Activated CD4-positive, alpha-beta T cell treated with anti-CD3 and anti-CD28 coated beads for 48 hours (primary cell): ENCODE measurements around the gene AVP.
"Not testable (repeated sequence)": the region's sequence is repeated elsewhere in the genome, so short reads cannot be mapped to it uniquely, and the experiment has no call there.

Source experiments
- DNase-seq: peaks from one replicate; pipeline ENCODE4 v3.0.0-alpha.2; 2020

Gene AVP, protein sequence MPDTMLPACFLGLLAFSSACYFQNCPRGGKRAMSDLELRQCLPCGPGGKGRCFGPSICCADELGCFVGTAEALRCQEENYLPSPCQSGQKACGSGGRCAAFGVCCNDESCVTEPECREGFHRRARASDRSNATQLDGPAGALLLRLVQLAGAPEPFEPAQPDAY

GRCh38 chr20:3084283-3084985 lies at the start of gene AVP:
TSS of gene AVP (minus strand) at chr20:3084724. CDS start at chr20:3084674, 50 bp downstream.
- no peak for DNase-seq

GRCh38 chr20:3134151-3134550 lies 49.6 kb upstream of the AVP start:
- no peak for DNase-seq

- DNase-seq: no peak
Observed at GRCh38 chr20:3133155-3133554, 48.6 kb upstream of the AVP start.

GRCh38 chr20:3130051-3130600 lies 45.6 kb upstream of the AVP start:
- DNase-seq: no peak

GRCh38 chr20:3129094-3129493 lies 44.6 kb upstream of the AVP start:
- no peak for DNase-seq

DNA sequence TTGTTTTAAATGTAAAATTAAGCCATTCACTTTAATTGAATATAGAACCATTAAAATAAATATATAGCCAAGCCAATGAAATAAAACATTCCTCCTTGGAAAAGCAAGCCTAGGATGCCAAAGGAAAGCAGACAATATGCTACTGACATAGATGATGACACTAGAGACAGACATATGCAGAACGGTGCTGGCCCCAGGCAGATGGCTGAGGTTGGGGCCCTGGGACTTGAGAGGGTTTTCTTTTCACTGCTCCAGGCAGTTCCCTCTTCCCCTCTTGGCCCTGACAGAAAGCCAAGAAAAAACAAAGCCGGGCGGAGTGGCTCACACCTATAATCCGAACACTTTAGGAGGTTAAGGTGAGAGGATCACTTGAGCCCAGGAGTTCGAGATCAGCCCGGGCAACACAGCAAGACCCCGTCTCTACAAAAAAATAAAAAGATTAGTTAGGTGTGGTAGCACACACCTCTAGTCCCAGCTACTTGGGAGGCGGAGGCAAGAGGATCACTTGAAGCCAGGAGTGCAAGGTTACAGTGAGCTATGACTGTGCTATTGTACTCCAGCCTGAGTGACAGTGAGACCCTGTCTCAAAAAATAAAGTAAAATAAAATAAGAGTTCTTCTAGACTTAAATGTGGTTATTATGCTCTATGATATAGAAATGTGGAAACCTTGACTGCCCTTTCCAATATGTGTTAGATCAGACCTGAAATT lies 43.9 kb upstream of the AVP start:
- no peak for DNase-seq

GRCh38 chr20:3126527-3126859 lies 42.0 kb upstream of the AVP start:
- no peak for DNase-seq

- not testable (repeated sequence) for DNase-seq
Observed at GRCh38 chr20:3125776-3126526, 41.4 kb upstream of the AVP start.

- not testable (repeated sequence) for DNase-seq
Observed at GRCh38 chr20:3124773-3125560, 40.4 kb upstream of the AVP start.

DNA sequence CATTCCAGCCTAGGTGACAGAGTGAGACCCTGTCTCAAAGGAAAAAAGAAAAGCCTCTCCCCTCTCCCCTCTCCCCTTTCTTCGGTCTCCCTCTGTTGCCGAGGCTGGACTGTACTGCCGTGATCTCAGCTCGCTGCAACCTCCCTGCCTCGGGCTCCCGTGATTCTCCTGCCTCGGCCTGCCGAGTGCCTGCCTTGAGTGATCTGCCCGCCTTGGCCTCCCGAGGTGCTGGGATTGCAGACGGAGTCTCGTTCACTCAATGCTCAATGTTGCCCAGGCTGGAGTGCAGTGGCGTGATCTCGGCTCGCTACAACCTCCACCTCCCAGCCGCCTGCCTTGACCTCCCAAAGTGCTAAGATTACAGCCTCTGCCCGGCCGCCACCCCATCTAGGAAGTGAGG lies 39.6 kb upstream of the AVP start:
- not testable (repeated sequence) for DNase-seq

GRCh38 chr20:3123542-3123941 lies 39.0 kb upstream of the AVP start:
- no peak for DNase-seq

- no peak for DNase-seq
Observed at GRCh38 chr20:3121955-3122610, 37.6 kb upstream of the AVP start.

- no peak for DNase-seq
Observed at GRCh38 chr20:3121271-3121911, 36.9 kb upstream of the AVP start.

DNA sequence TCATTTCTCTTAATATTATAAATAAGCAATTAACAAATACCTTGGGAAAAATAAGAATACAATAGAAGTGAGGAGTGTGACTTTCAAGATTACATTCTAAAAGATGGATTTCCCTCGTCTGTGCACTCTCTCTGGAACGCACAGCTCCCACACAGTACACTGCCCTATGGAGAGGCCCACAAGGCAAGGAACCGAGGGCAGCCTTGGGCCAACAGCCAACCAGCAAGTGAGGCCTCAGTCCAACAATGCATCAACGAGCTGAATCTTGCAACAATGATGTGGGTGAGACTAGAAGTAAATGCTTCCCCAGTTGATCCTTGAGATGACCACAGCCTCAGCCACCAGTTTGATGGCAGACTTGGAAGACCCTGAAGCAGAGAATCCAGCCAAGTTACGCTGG lies 34.5 kb upstream of the AVP start:
- no peak for DNase-seq

DNA sequence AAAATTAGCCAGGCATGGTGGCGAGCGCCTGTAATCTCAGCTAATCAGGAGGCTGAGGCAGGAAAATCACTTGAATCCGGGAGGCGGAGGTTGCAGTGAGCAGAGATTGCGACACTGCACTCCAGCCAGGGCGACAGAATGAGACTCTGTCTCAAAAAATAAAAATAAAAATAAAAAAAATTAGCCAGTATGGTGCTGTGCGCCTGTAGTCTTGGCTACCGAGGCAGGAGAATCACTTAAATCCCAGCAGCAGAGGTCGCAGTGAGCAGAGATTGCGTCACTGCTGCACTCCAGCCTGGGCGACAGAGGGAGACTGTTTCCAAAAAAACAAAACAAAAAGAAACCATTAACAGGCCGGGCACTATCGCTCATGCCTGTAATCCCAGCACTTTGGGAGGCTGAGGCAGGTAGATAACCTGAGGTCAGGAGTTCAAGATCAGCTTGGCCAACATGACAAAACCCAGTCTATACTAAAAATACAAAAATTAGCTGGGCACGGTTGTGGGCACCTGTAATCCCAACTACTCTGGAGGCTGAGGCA lies 33.4 kb upstream of the AVP start:
- DNase-seq: peak; percentile 64

DNA sequence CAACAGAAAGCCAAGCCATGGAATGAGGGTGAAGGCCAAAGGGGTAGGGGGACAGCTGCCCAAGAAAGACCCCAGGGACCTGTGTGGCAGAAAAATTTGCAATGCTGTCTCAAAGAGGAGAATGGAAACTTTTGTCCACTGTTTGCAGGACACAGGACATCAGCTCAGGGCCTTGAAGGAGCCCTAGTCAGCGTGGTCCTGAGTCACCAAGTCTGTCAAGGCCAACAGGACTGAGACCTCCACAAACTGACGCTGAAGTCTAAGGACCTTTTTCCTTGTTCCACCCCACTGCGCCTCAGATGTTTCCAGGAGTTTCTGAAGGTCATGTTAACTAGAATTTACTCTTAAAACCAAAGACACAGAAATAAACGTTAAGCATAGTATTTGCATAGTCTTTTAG lies 31.8 kb upstream of the AVP start:
- DNase-seq: no peak

DNA sequence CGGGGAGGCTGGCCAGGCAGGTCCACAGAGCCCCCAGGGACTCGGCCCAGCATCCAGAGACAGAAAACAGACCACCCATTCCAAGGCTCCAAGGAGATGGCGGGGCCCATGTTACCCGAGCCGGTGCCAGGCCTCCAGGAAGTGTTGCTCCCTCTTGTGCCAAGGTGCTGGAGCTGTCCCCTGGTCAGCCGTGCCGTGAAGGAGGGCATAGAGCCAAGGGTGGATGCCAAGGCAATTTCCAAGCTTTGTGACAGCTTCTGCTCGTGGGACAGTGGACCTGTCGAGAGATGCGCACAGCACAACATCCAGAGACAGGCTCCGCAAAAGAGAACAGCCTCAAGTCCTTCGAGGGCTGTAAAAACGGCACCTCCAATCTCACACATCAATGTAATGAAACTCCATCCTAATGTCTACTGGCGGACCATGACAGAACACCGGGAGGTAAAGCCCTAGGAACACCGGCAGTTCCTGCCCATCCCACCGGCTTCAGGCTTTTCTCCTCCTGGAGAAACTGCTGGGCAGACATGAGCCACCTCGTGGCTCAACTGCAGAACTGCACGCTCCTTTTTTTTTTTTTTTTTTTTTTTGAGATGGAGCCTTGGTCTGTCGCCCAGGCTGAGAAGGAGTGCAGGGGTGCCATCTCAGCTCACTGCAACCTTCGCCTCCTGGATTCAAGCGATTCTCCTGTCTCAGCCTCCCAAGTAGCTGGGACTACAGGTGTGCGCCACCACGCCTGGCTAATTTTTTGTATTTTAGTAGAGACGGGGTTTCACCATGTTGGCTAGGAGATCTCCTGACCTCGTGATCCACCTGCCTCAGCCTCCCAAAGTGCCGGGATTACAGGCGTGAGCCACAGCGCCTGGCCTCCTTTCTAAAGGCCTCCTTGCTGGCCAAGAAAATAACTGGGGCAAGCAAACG lies 30.9 kb upstream of the AVP start:
- peak; percentile 27 for DNase-seq

DNA sequence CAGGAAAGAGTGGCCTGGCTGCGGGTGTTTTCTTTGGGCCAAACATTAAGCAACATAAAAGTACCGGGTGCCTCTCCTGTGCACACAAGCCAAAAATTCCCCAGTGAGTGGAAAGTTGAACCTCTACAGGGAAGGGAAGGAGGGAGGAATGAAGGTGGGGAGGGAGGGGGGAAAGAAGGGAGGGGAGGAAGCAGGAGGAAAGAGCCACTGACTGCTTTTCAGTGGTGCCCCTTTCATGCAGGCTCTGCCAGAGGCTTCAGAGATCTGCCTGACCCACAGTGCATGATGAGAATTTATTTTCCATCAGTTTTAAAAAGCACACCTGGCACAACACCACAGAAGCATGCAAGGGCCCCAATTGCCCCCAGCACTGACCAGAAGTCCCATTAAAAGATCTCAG lies 27.5 kb upstream of the AVP start:
- DNase-seq: no peak

GRCh38 chr20:3111507-3111906 lies 27.0 kb upstream of the AVP start:
- DNase-seq: no peak
